Breast epithelium (tissue), 4 donors: ENCODE results near the gene SRGAP1. TPM values are rescaled to one million over a fixed set of nuclear protein-coding genes. Genes with fewer than 3 reads are reported as not detected.

Source experiments
- DNase-seq, 2 donors: peaks; one replicate each; pipeline ENCODE4 v3.0.0-alpha.2; 2019; ENCODE audit warnings: low spot score in 2 of 2
- H3K27ac ChIP-seq, 2 donors: fragments of 200-600 bp; sonication (generic) in 1 of 2; one replicate each; pipeline ENCODE4 v1.5.1; 2016 to 2019; ENCODE audit warnings: mild to moderate bottlenecking in 1 of 2
- H3K27me3 ChIP-seq, 2 donors: fragments of 200-600 bp; sonication (generic) in 1 of 2; one replicate each; pipeline versions ENCODE4 v1.5.1 to v1.6.0; 2017 to 2019; ENCODE audit warnings: control low read depth in 1 of 2, mild to moderate bottlenecking in 1 of 2
- H3K36me3 ChIP-seq: fragments of 200-600 bp; one replicate; pipeline ENCODE4 v1.5.1; 2019
- H3K4me1 ChIP-seq, 2 donors: fragments of 200-600 bp; sonication (generic); one replicate each; pipeline ENCODE4 v1.5.1; 2016 to 2019; ENCODE audit warnings: control low read depth in 1 of 2
- H3K4me3 ChIP-seq, 3 donors: fragments of 200-600 bp; sonication (generic); 1 replicate in 2 of 3; 2 replicates in 1 of 3; pipeline ENCODE4 v1.5.1; 2016 to 2019; ENCODE audit warnings: mild to moderate bottlenecking in 3 of 3, moderate library complexity in 2 of 3
- H3K9me3 ChIP-seq, 2 donors: fragments of 200-600 bp; sonication (generic) in 1 of 2; one replicate each; pipeline ENCODE4 v1.5.1; 2016 to 2019; ENCODE audit warnings: control low read depth in 1 of 2
- CTCF ChIP-seq, 3 donors: fragments of 450-650 bp; IDR thresholded peaks; one replicate each; pipeline ENCODE4 v1.5.1; 2016 to 2017; ENCODE audit warnings: antibody characterized with exemption in 3 of 3, mild to moderate bottlenecking in 3 of 3, moderate library complexity in 3 of 3
- POLR2A ChIP-seq: fragments of 450-650 bp; IDR thresholded peaks from one replicate; pipeline ENCODE4 v1.6.1; 2016; ENCODE audit warnings: antibody characterized with exemption, mild to moderate bottlenecking, moderate library complexity
- POLR2AphosphoS5 ChIP-seq, 3 donors: sonication (generic); formaldehyde crosslinking; IDR thresholded peaks; one replicate each; pipeline ENCODE4 v1.6.1; 2017; ENCODE audit warnings: antibody characterized with exemption in 3 of 3
- intact Hi-C: fragments of 100-400 bp; cut with DNase I; formaldehyde crosslinking; loops from one replicate; pipeline ENCODE4 v1.15.1; 2023; ENCODE audit warnings: low total_unique reads
- total RNA-seq, 3 donors: library from RNA; depleted of rRNA; stranded (reverse); fragments of >200 nt; gene quantifications; one replicate each; pipeline ENCODE4 v1.1.0, GENCODE V29; 2016

SRGAP1 gene
- total RNA-seq, 3 donors from 2014 or later = 20.3 to 58.7 (median 29.3) TPM

- H3K27me3 ChIP-seq = no peaks in the 10 kb centered on the region
- no peak overlapping the region for H3K4me3 ChIP-seq
- DNase-seq = no peak
- H3K9me3 ChIP-seq = no peaks in the 10 kb centered on the region
- intact Hi-C loops = no loop called here
- no peak for TF ChIP-seq POLR2A
- no peak for TF ChIP-seq POLR2AphosphoS5 (IDR thresholded peaks at IDR 0.05)
- TF ChIP-seq CTCF (IDR thresholded peaks at IDR 0.05) = no peak
- no peaks in the 10 kb centered on the region for H3K36me3 ChIP-seq
- no peak overlapping the region for H3K27ac ChIP-seq
- no peaks in the 10 kb centered on the region for H3K4me1 ChIP-seq
Observed at GRCh38 chr12:64004641-64005040, 160.1 kb downstream of the SRGAP1 start.

GRCh38 chr12:64006211-64006825 is 161.8 kb downstream of the SRGAP1 start:
- Histone ChIP-seq H3K4me1 (no peaks in the 10 kb centered on the region), H3K9me3 (no peaks in the 10 kb centered on the region), H3K27me3 (no peaks in the 10 kb centered on the region), H3K36me3 (no peaks in the 10 kb centered on the region), H3K4me3 (no peak overlapping the region), H3K27ac (no peak overlapping the region)
- intact Hi-C loops = no loop called here
- no peak for DNase-seq
- TF ChIP-seq POLR2AphosphoS5 (IDR thresholded peaks at IDR 0.05) (no peak), CTCF (IDR thresholded peaks at IDR 0.05) (no peak), POLR2A (no peak)

- Histone ChIP-seq H3K9me3 (no peaks in the 10 kb centered on the region), H3K4me3 (no peak overlapping the region), H3K27ac (no peak overlapping the region), H3K36me3 (no peaks in the 10 kb centered on the region), H3K27me3 (no peaks in the 10 kb centered on the region), H3K4me1 (no peaks in the 10 kb centered on the region)
- DNase-seq = no peak
- TF ChIP-seq POLR2AphosphoS5 (IDR thresholded peaks at IDR 0.05) = no peak
- TF ChIP-seq POLR2A = no peak
- TF ChIP-seq CTCF (IDR thresholded peaks at IDR 0.05) = no peak
- intact Hi-C loops = no loop called here
Observed at GRCh38 chr12:64007853-64008252, 163.4 kb downstream of the SRGAP1 start.

- intact Hi-C loops = no loop called here
- no peak for TF ChIP-seq POLR2AphosphoS5 (IDR thresholded peaks at IDR 0.05)
- TF ChIP-seq CTCF (IDR thresholded peaks at IDR 0.05) = no peak
- TF ChIP-seq POLR2A = no peak
- H3K36me3 ChIP-seq = no peaks in the 10 kb centered on the region
Observed at GRCh38 chr12:64008596-64008995, 164.1 kb downstream of the SRGAP1 start.

GRCh38 chr12:64009321-64010068 is 165.0 kb downstream of the SRGAP1 start:
- no peaks in the 10 kb centered on the region for H3K9me3 ChIP-seq
- peak overlapping the region in 1 of 2 donors; percentile 44 for H3K27ac ChIP-seq
- intact Hi-C loops = no loop called here
- no peaks in the 10 kb centered on the region for H3K36me3 ChIP-seq
- TF ChIP-seq CTCF (IDR thresholded peaks at IDR 0.05) = no peak
- no peak for TF ChIP-seq POLR2AphosphoS5 (IDR thresholded peaks at IDR 0.05)
- TF ChIP-seq POLR2A = no peak
- no peaks in the 10 kb centered on the region for H3K27me3 ChIP-seq
- no peak overlapping the region for H3K4me3 ChIP-seq
- H3K4me1 ChIP-seq = no peaks in the 10 kb centered on the region
- no peak for DNase-seq

More at GRCh38 chr12:64008596-64008995, 164.1 kb downstream of the SRGAP1 start:
- no peak for DNase-seq
- Histone ChIP-seq H3K9me3 (no peaks in the 10 kb centered on the region), H3K4me1 (no peaks in the 10 kb centered on the region), H3K27ac (no peak overlapping the region), H3K27me3 (no peaks in the 10 kb centered on the region), H3K4me3 (no peak overlapping the region)
